ENCODE results near the gene PCDHGB7. TPM values are rescaled to one million over a fixed set of nuclear protein-coding genes. Genes with fewer than 3 reads are reported as not detected.

The PCDHGB7 gene
- polyA plus RNA-seq, 1 of the 3 experiments (the other 2 are of a cell fraction): 19.1 TPM

DNA sequence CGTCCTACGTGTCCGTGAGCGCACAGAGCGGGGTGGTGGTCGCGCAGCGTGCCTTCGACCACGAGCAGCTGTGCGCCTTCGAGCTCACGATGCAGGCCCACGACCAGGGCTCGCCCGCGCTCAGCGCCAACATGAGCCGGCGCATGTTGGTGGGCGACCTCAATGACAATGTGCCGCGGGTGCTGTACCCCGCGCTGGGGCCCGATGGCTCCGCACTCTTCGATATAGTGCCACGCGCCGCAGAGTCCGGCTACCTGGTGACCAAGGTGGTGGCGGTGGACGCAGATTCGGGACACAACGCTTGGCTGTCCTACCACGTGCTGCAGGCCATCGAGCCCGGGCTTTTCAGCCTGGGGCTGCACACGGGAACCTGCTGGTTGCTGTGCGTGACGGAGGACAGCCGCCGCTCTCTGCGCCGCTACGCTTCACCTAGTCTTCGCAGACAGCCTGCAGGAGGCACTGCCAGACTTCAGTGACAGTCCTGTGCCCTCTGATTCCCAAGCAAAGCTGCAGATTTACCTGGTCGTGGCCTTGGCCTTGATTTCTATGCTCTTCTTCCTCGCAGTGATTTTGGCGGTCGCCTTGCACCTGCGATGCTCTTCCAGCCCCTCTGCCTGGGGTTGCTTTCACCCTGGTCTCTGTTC, 10.4 kb downstream of the PCDHGB7 start:
- H3K9me2 ChIP-seq: no peaks in the 10 kb centered on the region
- H3K9me3 ChIP-seq: peaks cover 16% of the 10 kb centered on the region
- H3K4me1 ChIP-seq (ENCODE audit: control insufficient read depth in 1 of 2, insufficient read depth in 2 of 2, low read depth in 1 of 2, low read length in 1 of 2): no peaks in the 10 kb centered on the region
- H2AFZ ChIP-seq (ENCODE audit: low read depth): no peak overlapping the region
- H3F3A ChIP-seq (replicated peaks; ENCODE audit: insufficient read depth): peaks cover 8% of the 10 kb centered on the region
- POLR2A ChIA-PET: no interaction called here
- H4K20me1 ChIP-seq (ENCODE audit: insufficient read depth): no peaks in the 10 kb centered on the region
- WGBS (ENCODE audit: low lambda C conversion rate): 93% methylated on average over 26 of the region's 53 CpGs
- TF ChIP-seq, protein P1, sequence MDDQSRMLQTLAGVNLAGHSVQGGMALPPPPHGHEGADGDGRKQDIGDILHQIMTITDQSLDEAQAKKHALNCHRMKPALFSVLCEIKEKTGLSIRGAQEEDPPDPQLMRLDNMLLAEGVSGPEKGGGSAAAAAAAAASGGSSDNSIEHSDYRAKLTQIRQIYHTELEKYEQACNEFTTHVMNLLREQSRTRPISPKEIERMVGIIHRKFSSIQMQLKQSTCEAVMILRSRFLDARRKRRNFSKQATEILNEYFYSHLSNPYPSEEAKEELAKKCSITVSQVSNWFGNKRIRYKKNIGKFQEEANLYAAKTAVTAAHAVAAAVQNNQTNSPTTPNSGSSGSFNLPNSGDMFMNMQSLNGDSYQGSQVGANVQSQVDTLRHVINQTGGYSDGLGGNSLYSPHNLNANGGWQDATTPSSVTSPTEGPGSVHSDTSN (IDR thresholded peaks at IDR 0.05): no peak
- TF ChIP-seq NRF1 (IDR thresholded peaks at IDR 0.05; ENCODE audit: low read depth, low read length) (no peak), GATA2 (CRISPR knock-in tag; IDR thresholded peaks at IDR 0.05) (no peak), RFX5 (IDR thresholded peaks at IDR 0.05; ENCODE audit: low read length) (no peak), FOXM1 (IDR thresholded peaks at IDR 0.05; ENCODE audit: low read depth) (no peak), MEF2A (IDR thresholded peaks at IDR 0.05; ENCODE audit: borderline replicate concordance, low read depth) (no peak), SMC3 (IDR thresholded peaks at IDR 0.05; ENCODE audit: low read depth, low read length) (no peak), FOXJ3 (CRISPR knock-in tag; IDR thresholded peaks at IDR 0.05) (no peak), FOSL2 (IDR thresholded peaks at IDR 0.05; ENCODE audit: borderline replicate concordance, low read depth) (no peak), TCF12 (IDR thresholded peaks at IDR 0.05) (no peak), TAF1 (IDR thresholded peaks at IDR 0.05; ENCODE audit: borderline replicate concordance, low read depth, low read length) (no peak), CHD2 (IDR thresholded peaks at IDR 0.05; ENCODE audit: low read length, partially characterized antibody) (no peak), JUND (IDR thresholded peaks at IDR 0.05) (no peak), SIN3A (IDR thresholded peaks at IDR 0.05; ENCODE audit: borderline replicate concordance, low read depth, low read length) (no peak), YY1 (IDR thresholded peaks at IDR 0.05; ENCODE audit: low read depth) (no peak), EP300 (IDR thresholded peaks at IDR 0.05; ENCODE audit: borderline replicate concordance in 1 of 2, low read depth in 1 of 2, low read length in 1 of 2) (no peak)
- TF ChIP-seq, protein P2, sequence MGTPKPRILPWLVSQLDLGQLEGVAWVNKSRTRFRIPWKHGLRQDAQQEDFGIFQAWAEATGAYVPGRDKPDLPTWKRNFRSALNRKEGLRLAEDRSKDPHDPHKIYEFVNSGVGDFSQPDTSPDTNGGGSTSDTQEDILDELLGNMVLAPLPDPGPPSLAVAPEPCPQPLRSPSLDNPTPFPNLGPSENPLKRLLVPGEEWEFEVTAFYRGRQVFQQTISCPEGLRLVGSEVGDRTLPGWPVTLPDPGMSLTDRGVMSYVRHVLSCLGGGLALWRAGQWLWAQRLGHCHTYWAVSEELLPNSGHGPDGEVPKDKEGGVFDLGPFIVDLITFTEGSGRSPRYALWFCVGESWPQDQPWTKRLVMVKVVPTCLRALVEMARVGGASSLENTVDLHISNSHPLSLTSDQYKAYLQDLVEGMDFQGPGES (IDR thresholded peaks at IDR 0.05; ENCODE audit: low read depth, low read length): no peak
- TF ChIP-seq, protein P3, sequence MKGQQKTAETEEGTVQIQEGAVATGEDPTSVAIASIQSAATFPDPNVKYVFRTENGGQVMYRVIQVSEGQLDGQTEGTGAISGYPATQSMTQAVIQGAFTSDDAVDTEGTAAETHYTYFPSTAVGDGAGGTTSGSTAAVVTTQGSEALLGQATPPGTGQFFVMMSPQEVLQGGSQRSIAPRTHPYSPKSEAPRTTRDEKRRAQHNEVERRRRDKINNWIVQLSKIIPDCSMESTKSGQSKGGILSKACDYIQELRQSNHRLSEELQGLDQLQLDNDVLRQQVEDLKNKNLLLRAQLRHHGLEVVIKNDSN (IDR thresholded peaks at IDR 0.05; ENCODE audit: borderline replicate concordance, low read depth): no peak
- TF ChIP-seq, protein P4, sequence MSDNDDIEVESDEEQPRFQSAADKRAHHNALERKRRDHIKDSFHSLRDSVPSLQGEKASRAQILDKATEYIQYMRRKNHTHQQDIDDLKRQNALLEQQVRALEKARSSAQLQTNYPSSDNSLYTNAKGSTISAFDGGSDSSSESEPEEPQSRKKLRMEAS (IDR thresholded peaks at IDR 0.05; ENCODE audit: low read depth): no peak
- TF ChIP-seq, protein P5, sequence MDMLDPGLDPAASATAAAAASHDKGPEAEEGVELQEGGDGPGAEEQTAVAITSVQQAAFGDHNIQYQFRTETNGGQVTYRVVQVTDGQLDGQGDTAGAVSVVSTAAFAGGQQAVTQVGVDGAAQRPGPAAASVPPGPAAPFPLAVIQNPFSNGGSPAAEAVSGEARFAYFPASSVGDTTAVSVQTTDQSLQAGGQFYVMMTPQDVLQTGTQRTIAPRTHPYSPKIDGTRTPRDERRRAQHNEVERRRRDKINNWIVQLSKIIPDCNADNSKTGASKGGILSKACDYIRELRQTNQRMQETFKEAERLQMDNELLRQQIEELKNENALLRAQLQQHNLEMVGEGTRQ (IDR thresholded peaks at IDR 0.05; ENCODE audit: borderline replicate concordance, low read depth, low read length): no peak
- CTCF ChIA-PET: interaction anchor here (0.6 to 2.5 kb wide), 4 partner anchors 52 to 1642 kb away, joined by 3 to 8 read pairs (median 4); no protein-coding TSS in a partner anchor
- DNase-seq: no peak
- no peak overlapping the region for H3K9ac ChIP-seq
- peaks cover 11% of the 10 kb centered on the region for H3K79me2 ChIP-seq (ENCODE audit: insufficient read depth)
- H3K27ac ChIP-seq (ENCODE audit: low read depth in 2 of 2, low read length in 1 of 2): no peak overlapping the region
- H3K36me3 ChIP-seq (replicated peaks in 1 of 2; ENCODE audit: control insufficient read depth in 1 of 2, insufficient read depth in 2 of 2, low read length in 1 of 2): peaks cover 3 to 59% of the 10 kb centered on the region in 2 experiments
- H3K4me3 ChIP-seq (ENCODE audit: low read depth in 2 of 2, low read length in 1 of 2): no peak overlapping the region; a peak in 1 of 4 replicates
- H3K4me2 ChIP-seq: no peak overlapping the region
- no peaks in the 10 kb centered on the region for H3K27me3 ChIP-seq (ENCODE audit: insufficient read depth)
